GM20000 (cell line): ENCODE measurements around the gene LRP2BP.

Experiments
- DNase-seq: peaks from one replicate; pipeline ENCODE4 v3.0.0; 2012; ENCODE audit warnings: low spot score
- TF ChIP-seq, protein P1 (sequence below): IDR thresholded peaks from 2 replicates; pipeline ENCODE4 v1.5.1; 2012; ENCODE audit warnings: mild to moderate bottlenecking, control low read depth; ENCODE audit errors: extremely low read depth, missing control alignments

The LRP2BP gene

DNA sequence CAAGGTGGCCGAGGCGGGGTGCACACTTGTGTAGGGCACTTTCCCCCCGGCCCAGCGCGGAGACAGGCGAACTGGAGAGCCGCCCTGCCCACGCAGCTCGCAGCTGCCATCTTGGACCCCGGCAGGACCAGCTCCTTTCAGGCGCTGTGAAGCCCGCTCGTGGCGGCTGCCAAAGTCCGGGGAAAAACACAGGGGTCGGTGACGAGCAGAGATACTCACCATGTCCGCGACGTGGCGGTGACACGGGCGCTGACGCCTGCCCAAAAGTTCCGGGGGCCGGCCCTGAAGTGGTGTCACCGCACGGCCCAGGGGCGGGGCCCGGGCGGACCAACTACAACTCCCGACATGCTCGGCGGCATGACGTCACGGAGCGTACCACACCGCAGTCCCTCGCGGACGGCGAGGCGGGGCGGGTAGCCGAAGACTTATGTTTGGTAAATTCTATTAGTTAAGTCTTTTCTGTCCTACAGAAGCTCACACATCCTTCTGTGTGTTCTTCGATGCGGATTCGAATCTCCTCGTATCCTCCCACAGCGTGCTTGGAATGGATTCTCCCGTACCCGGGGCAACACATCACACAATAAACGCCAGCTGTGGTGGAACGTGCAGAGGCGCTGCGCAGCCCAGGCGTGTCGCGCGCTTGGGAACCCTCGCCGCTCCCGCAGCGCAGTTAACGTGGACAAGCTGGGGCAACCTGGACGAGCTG is 30.1 kb upstream of the LRP2BP start, which contains the start of gene UFSP2:
Gene UFSP2, minus strand, starts transcription at position 318 of the 706 bp plus-strand sequence. Its CDS starts 96 bp downstream, at position 222.
- DNase-seq = peak; percentile 87

DNA sequence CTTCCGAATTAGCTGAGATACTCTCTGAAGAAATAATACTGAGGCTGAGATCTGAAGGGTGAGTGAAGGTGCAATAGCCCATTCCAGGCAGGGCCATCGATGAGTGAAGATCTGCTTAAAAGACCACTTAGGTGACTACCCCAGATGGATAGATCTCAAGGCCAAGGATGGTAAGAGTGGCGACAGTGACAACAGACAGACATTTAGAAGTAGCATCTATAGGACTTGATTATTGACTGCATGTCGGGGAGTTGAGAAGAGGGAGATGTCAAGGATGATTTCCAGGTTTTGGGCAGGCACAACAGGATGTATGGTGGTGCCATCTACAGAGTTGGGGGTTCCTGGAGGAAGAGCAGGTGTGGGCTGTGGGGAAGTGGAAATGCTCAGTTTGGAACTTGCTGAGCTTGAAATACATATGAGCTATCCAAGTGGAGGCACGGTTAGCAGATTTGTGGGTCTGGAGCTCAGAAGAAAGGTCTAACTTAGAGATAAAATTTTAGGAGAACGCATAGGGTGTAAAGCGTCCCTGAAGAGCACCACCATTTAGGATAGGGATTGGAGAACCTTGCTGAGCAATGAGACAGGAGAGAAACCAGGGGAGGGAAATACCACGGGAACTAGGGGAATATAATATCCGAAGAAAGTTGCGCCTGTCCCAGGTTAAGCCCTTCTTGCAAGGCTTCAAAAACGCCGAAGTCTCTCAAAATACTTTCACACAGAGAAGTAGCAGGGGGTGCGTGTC is 29.4 kb upstream of the LRP2BP start:
- TF ChIP-seq, protein P1, sequence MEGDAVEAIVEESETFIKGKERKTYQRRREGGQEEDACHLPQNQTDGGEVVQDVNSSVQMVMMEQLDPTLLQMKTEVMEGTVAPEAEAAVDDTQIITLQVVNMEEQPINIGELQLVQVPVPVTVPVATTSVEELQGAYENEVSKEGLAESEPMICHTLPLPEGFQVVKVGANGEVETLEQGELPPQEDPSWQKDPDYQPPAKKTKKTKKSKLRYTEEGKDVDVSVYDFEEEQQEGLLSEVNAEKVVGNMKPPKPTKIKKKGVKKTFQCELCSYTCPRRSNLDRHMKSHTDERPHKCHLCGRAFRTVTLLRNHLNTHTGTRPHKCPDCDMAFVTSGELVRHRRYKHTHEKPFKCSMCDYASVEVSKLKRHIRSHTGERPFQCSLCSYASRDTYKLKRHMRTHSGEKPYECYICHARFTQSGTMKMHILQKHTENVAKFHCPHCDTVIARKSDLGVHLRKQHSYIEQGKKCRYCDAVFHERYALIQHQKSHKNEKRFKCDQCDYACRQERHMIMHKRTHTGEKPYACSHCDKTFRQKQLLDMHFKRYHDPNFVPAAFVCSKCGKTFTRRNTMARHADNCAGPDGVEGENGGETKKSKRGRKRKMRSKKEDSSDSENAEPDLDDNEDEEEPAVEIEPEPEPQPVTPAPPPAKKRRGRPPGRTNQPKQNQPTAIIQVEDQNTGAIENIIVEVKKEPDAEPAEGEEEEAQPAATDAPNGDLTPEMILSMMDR = no peak
- DNase-seq = no peak

More for the DNA sequence above, 30.1 kb upstream of the LRP2BP start, which contains the start of gene UFSP2:
- TF ChIP-seq, protein P1 = no peak

DNA sequence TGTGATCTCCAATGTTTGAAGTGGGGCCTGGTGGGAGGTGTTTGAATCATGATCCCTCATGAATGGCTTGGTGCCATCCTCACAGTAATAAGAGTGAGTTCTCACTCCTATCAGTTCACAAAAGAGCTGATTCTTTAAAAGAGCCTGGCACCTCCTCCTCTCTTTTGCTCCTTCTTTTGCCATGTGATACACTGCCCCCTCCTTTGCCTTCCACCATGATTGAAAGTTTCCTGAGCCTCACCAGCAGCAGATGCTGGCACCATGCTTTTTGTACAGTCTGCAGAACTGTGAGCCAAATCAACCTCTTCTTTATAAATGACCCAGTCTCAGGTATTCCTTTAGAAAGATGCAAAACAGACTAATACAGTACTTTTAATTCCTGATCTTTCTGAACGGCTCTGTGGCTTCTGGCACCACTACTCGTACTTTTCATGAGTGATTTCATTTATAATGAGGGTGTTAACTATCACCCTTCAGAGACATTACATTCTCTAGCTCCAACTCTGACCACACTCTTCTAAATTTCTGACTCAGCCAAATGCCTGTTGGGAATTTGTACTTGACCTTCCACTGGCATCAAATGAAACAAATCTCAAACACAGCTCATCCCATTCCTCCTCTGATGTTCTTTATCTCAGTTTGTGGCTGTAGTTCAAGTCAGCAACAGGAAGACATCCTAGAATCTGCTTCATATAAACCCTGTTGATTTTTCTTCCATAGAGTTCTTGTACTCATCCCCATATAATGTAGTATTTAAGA is 25.8 kb upstream of the LRP2BP start:
- TF ChIP-seq, protein P1 = no peak
- no peak for DNase-seq

- DNase-seq = no peak
- TF ChIP-seq, protein P1 = no peak
These were observed 21.2 kb upstream of the LRP2BP start for GRCh38 chr4:185416955-185417354.

GRCh38 chr4:185412412-185412811 is 16.7 kb upstream of the LRP2BP start:
- TF ChIP-seq, protein P1 = no peak

GRCh38 chr4:185411849-185412248 is 16.1 kb upstream of the LRP2BP start:
- TF ChIP-seq, protein P1 = no peak
- no peak for DNase-seq

More at GRCh38 chr4:185412412-185412811, 16.7 kb upstream of the LRP2BP start:
- DNase-seq = no peak

DNA sequence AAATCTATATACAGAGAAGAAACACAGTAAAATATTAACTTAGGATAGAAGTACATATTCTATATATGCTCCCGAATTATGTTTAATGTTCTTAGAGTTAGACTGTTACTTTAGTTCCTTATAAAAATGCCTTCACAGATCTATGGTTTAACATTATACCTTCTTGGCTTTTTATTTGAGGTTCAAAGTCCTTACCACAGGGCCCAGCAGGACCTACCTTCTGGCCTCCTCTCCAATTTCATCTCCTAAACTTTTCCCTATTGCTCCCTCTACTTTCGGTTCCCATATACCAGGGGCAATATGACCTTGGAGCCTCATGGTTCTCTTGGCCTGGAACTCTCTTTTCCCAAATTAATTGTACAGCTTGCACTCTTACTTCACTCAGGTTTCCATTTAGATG is 12.7 kb upstream of the LRP2BP start:
- TF ChIP-seq, protein P1 = no peak
- DNase-seq = no peak
